ENCODE results near the gene CCL4.

DNA sequence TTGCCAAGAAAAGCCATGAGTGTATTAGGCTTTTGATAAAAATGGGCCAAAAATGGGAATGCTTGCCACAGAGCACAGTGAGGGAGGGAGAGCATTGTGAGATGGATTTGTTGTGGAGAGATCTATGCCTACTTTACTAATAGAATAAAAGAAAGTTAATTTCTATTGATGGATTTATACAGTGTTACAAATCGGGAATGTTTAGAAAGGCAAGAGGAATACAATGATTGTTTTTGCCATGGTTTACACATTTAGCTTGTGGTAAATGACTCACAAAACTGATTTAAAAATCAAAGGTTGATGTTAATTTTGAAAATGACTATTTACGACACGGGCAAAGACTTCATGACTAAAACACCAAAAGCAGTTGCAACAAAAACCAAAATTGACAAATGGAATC, 16.6 kb downstream of the CCL4 start:
- TF ChIP-seq FOXA1 (IDR thresholded peaks at IDR 0.05) (no peak), SP1 (IDR thresholded peaks at IDR 0.05) (no peak), FOXM1 (IDR thresholded peaks at IDR 0.05; ENCODE audit: borderline replicate concordance) (no peak), ZNF384 (IDR thresholded peaks at IDR 0.05) (no peak), FOXK2 (IDR thresholded peaks at IDR 0.05) (no peak), ELF4 (IDR thresholded peaks at IDR 0.05) (no peak), BHLHE40 (IDR thresholded peaks at IDR 0.05; ENCODE audit: borderline replicate concordance) (no peak), SUZ12 (IDR thresholded peaks at IDR 0.05) (no peak), ARNT (IDR thresholded peaks at IDR 0.05) (no peak), LEF1 (IDR thresholded peaks at IDR 0.05; ENCODE audit: borderline replicate concordance) (no peak), TARDBP (IDR thresholded peaks at IDR 0.05) (no peak), NFRKB (IDR thresholded peaks at IDR 0.05) (no peak), L3MBTL2 (conservative IDR thresholded peaks at IDR 0.05) (no peak), HDGF (IDR thresholded peaks at IDR 0.05; ENCODE audit: borderline replicate concordance) (no peak)

All from HEK293T (cell line).